Subcutaneous abdominal adipose tissue (tissue), 5 donors: ENCODE results near the gene PLLP.

Source experiments
- H3K27ac ChIP-seq: one replicate; pipeline ENCODE4 v1.7.0; 2013; ENCODE audit warnings: low read depth, mild to moderate bottlenecking, inconsistent platforms, low read length, moderate library complexity
- H3K27me3 ChIP-seq, 5 donors: one replicate each; pipeline ENCODE4 v1.7.0; 2013; ENCODE audit warnings: low read length in 5 of 5, inconsistent platforms in 1 of 5; ENCODE audit not compliant: control insufficient read depth in 5 of 5, insufficient read depth in 4 of 5
- H3K36me3 ChIP-seq, 5 donors: one replicate each; pipeline ENCODE4 v1.7.0; 2013; ENCODE audit warnings: low read length in 5 of 5; ENCODE audit not compliant: control insufficient read depth in 5 of 5, insufficient read depth in 5 of 5
- H3K4me1 ChIP-seq, 5 donors: one replicate each; pipeline ENCODE4 v1.7.0; 2013; ENCODE audit warnings: low read length in 5 of 5, mild to moderate bottlenecking in 3 of 5, moderate library complexity in 1 of 5; ENCODE audit not compliant: control insufficient read depth in 5 of 5, insufficient read depth in 5 of 5
- H3K4me3 ChIP-seq, 5 donors: one replicate each; pipeline ENCODE4 v1.7.0; 2013; ENCODE audit warnings: low read length in 5 of 5, low read depth in 1 of 5
- H3K9ac ChIP-seq, 5 donors: one replicate each; pipeline ENCODE4 v1.7.0; 2013; ENCODE audit warnings: low read length in 5 of 5, mild to moderate bottlenecking in 4 of 5, moderate library complexity in 3 of 5
- H3K9me3 ChIP-seq, 5 donors: one replicate each; pipeline ENCODE4 v1.7.0; 2013; ENCODE audit warnings: low read length in 5 of 5; ENCODE audit not compliant: control insufficient read depth in 5 of 5
- donor health status: healthy.
- donor health status: healthy.
- donor health status: healthy.
- donor health status: healthy.
- donor health status: healthy.

Gene PLLP

GRCh38 chr16:57233944-57234706, 50.3 kb downstream of the PLLP start:
- H3K27me3 ChIP-seq = no peaks in the 10 kb centered on the region
- peaks cover 0 to 8% (median 6%) of the 10 kb centered on the region in 5 donors for H3K4me1 ChIP-seq
- H3K36me3 ChIP-seq = peaks cover 46 to 79% (median 54%) of the 10 kb centered on the region in 5 donors
- H3K27ac ChIP-seq = no peak overlapping the region
- H3K9ac ChIP-seq = no peak overlapping the region
- H3K9me3 ChIP-seq = no peaks in the 10 kb centered on the region
- H3K4me3 ChIP-seq = no peak overlapping the region

- Histone ChIP-seq H3K9ac (no peak overlapping the region), H3K36me3 (peaks cover 53 to 91% (median 68%) of the 10 kb centered on the region in 5 donors)
Measured at GRCh38 chr16:57231821-57232350, 52.6 kb downstream of the PLLP start.

DNA sequence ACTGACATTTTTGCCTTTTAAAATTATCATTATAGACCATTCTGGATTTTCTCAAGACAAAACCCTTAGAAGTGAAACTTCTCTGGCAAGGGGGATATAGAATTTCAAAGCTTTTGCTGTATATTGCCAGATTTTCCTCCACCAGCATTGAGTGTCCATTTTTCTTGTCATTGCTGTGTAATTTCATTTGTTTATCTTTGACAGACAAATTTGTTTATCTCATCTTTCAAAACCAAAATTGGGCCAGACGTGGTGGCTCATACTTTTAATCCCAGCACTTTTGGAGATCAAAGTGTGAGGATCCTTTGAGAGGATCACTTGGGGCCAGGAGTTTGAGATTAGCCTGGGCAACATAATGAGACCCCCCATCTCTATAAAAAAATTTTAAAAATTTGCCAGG, 55.4 kb downstream of the PLLP start:
- H3K9me3 ChIP-seq = no peaks in the 10 kb centered on the region
- H3K36me3 ChIP-seq = peaks cover 46 to 94% (median 69%) of the 10 kb centered on the region in 5 donors
- H3K4me1 ChIP-seq = no peaks in the 10 kb centered on the region
- no peaks in the 10 kb centered on the region for H3K27me3 ChIP-seq
- H3K4me3 ChIP-seq = no peak overlapping the region
- no peak overlapping the region for H3K27ac ChIP-seq
- H3K9ac ChIP-seq = no peak overlapping the region

More at GRCh38 chr16:57231821-57232350, 52.6 kb downstream of the PLLP start:
- Histone ChIP-seq H3K27me3 (no peaks in the 10 kb centered on the region), H3K27ac (no peak overlapping the region), H3K4me3 (no peak overlapping the region), H3K4me1 (no peaks in the 10 kb centered on the region), H3K9me3 (no peaks in the 10 kb centered on the region)

DNA sequence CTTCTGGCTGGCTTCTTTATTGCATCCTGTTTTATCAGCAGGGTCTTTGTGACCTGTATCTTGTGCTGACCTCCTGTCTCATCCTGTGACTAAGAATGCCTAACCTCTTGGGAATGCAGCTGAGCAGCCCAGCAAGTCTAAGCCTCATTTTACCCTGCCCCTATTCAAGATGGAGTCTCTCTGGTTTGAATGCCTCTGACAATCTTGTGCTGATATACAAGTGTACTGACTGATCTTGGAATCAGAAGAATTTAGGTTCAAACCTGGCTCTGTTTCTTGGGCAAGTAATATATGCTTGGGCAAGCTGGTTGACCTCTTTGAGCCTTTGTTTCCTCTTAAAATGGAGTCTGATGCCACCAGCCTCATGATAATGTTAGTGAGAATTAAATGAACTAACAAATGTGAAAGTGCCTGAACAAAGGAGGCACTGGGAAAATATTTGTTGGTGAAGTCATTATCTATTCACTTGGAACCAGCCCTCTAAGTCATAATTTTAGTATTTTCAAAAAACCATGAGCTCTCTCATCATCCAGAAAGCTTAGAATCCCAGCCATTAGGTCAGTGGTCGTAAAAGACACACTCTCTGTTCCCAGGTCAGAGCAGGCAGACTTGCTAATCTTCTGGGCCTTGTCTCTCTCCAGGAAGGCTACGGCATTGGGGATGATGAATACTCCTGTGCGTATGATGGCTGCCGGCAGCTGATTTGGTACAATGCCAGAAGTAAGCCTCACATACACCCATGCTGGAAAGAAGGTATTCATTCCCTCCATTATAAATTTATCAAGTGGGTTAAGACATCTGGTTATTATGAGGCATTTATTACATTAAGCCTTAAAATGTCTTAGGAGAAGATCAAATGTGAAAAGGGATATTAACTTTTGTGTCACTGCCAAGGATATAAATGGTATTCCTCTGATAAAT, 57.5 kb downstream of the PLLP start:
- Histone ChIP-seq H3K9ac (no peak overlapping the region), H3K36me3 (peaks cover 44 to 89% (median 66%) of the 10 kb centered on the region in 5 donors), H3K4me3 (no peak overlapping the region)

GRCh38 chr16:57225978-57226377, 58.5 kb downstream of the PLLP start:
- H3K4me3 ChIP-seq = no peak overlapping the region
- H3K36me3 ChIP-seq = peaks cover 42 to 89% (median 64%) of the 10 kb centered on the region in 5 donors

More for the DNA sequence above, 57.5 kb downstream of the PLLP start:
- Histone ChIP-seq H3K4me1 (no peaks in the 10 kb centered on the region), H3K9me3 (no peaks in the 10 kb centered on the region), H3K27ac (no peak overlapping the region), H3K27me3 (no peaks in the 10 kb centered on the region)

DNA sequence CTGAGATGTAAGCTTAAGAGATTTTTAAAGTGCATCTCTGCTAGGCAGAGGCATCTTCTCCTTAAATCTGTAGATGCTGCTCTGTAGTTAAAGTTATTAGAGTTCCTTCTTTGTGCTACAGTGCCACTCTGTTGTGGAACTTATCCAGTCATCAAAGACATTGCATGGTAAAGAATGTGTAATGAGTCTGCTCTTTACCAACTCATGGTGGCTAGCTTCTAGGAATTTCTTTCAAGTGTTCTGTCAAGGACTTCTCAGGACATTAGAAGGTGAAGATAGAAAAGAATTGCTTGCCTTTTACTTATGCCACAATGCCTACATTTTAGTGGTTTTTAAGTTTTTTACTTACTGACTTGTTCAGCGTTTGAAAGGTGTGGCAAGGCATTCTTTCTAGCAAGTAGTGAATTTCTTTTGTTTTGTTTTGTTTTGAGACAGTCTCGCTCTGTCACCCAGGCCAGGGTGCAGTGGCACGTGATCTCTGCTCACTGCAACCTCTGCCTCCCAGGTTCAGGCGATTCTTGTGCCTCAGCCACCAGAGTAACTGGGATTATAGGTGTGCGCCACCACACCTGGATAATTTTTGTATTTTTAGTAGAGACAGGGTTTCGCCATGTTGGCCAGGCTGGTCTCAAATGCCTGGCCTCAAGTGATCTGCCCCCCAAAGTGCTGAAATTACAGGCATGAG, 59.7 kb downstream of the PLLP start:
- H3K4me3 ChIP-seq = no peak overlapping the region
- H3K9ac ChIP-seq = no peak overlapping the region
- H3K4me1 ChIP-seq = no peaks in the 10 kb centered on the region
- H3K27me3 ChIP-seq = no peaks in the 10 kb centered on the region
- no peaks in the 10 kb centered on the region for H3K9me3 ChIP-seq
- peaks cover 43 to 84% (median 61%) of the 10 kb centered on the region in 5 donors for H3K36me3 ChIP-seq
- H3K27ac ChIP-seq = no peak overlapping the region

More at GRCh38 chr16:57225978-57226377, 58.5 kb downstream of the PLLP start:
- H3K4me1 ChIP-seq = no peaks in the 10 kb centered on the region
- no peaks in the 10 kb centered on the region for H3K9me3 ChIP-seq
- H3K9ac ChIP-seq = no peak overlapping the region
- H3K27ac ChIP-seq = no peak overlapping the region
- H3K27me3 ChIP-seq = no peaks in the 10 kb centered on the region

- Histone ChIP-seq H3K9me3 (peaks cover 0 to 3% (median 0%) of the 10 kb centered on the region in 5 donors), H3K27me3 (no peaks in the 10 kb centered on the region), H3K4me3 (no peak overlapping the region), H3K9ac (no peak overlapping the region), H3K36me3 (peaks cover 51 to 83% (median 66%) of the 10 kb centered on the region in 5 donors), H3K4me1 (no peaks in the 10 kb centered on the region), H3K27ac (no peak overlapping the region)
Measured at GRCh38 chr16:57223057-57223456, 61.4 kb downstream of the PLLP start.

GRCh38 chr16:57216968-57217367, 67.5 kb downstream of the PLLP start:
- peaks cover 65 to 84% (median 76%) of the 10 kb centered on the region in 5 donors for H3K36me3 ChIP-seq
- H3K27me3 ChIP-seq = no peaks in the 10 kb centered on the region
- peak overlapping the region in 3 of 5 donors; percentile 9 to 39 (median 15) for H3K4me3 ChIP-seq
- no peaks in the 10 kb centered on the region for H3K4me1 ChIP-seq
- H3K9me3 ChIP-seq = peaks cover 0 to 23% (median 17%) of the 10 kb centered on the region in 5 donors
- H3K27ac ChIP-seq = no peak overlapping the region
- no peak overlapping the region for H3K9ac ChIP-seq

- no peaks in the 10 kb centered on the region for H3K27me3 ChIP-seq
- no peak overlapping the region for H3K4me3 ChIP-seq
- H3K36me3 ChIP-seq = peaks cover 56 to 82% (median 74%) of the 10 kb centered on the region in 5 donors
- no peak overlapping the region for H3K9ac ChIP-seq
- no peak overlapping the region for H3K27ac ChIP-seq
- peaks cover 0 to 20% (median 17%) of the 10 kb centered on the region in 5 donors for H3K9me3 ChIP-seq
- no peaks in the 10 kb centered on the region for H3K4me1 ChIP-seq
Measured at GRCh38 chr16:57213462-57213861, 71.0 kb downstream of the PLLP start.
